KG1 (cell line): ENCODE data around the gene CELA3B.
A peak's percentile ranks its signal among the peaks of the same experiment; 100 is the strongest.
"Not testable (repeated sequence)": the region's sequence is repeated elsewhere in the genome, so short reads cannot be mapped to it uniquely, and the experiment has no call there.

Experiments
- DNase-seq: peaks from one replicate; lab custom pipeline; 2025; lab: John Stamatoyannopoulos, UW

CELA3B gene

GRCh38 chr1:22007262-22007661, 30.4 kb downstream of the CELA3B start:
- not testable (repeated sequence) for DNase-seq

- DNase-seq = not testable (repeated sequence)
Observed at GRCh38 chr1:22009566-22009965, 32.7 kb downstream of the CELA3B start.

GRCh38 chr1:22012752-22013151, 35.9 kb downstream of the CELA3B start:
- not testable (repeated sequence) for DNase-seq

GRCh38 chr1:22014575-22015206, 37.9 kb downstream of the CELA3B start:
- DNase-seq = not testable (repeated sequence)

- peak; percentile 68 for DNase-seq
Observed at GRCh38 chr1:22018583-22019559, 42.0 kb downstream of the CELA3B start.

- no peak for DNase-seq
Observed at GRCh38 chr1:22021061-22021460, 44.2 kb downstream of the CELA3B start.

- DNase-seq = peak; percentile 89
Observed at GRCh38 chr1:22024485-22025367, 47.9 kb downstream of the CELA3B start.

- peak; percentile 63 for DNase-seq
Observed at GRCh38 chr1:22025368-22026155, 48.7 kb downstream of the CELA3B start.

- DNase-seq = no peak
Observed at GRCh38 chr1:22026924-22027289, 50.1 kb downstream of the CELA3B start.

- no peak for DNase-seq
Observed at GRCh38 chr1:22030057-22030456, 53.2 kb downstream of the CELA3B start.

- DNase-seq = no peak
Observed at GRCh38 chr1:22030473-22030872, 53.7 kb downstream of the CELA3B start.

- DNase-seq = peak; percentile 12
Observed at GRCh38 chr1:22031214-22031962, 54.6 kb downstream of the CELA3B start.

- DNase-seq = not testable (repeated sequence)
Observed at GRCh38 chr1:22034834-22035233, 58.0 kb downstream of the CELA3B start.

GRCh38 chr1:22037520-22037919, 60.7 kb downstream of the CELA3B start:
- DNase-seq = no peak

GRCh38 chr1:22038036-22038435, 61.2 kb downstream of the CELA3B start:
- DNase-seq = no peak
